ENCODE data around the gene TDRD12. TPM values are rescaled to one million over a fixed set of nuclear protein-coding genes. Genes with fewer than 3 reads are reported as not detected.

TDRD12 gene
- total and polyA plus RNA-seq, 2 donors (not counting 3 experiments of a cell fraction or from before 2014, with no cell fraction given), result 0.03 to 0.09 TPM

DNA sequence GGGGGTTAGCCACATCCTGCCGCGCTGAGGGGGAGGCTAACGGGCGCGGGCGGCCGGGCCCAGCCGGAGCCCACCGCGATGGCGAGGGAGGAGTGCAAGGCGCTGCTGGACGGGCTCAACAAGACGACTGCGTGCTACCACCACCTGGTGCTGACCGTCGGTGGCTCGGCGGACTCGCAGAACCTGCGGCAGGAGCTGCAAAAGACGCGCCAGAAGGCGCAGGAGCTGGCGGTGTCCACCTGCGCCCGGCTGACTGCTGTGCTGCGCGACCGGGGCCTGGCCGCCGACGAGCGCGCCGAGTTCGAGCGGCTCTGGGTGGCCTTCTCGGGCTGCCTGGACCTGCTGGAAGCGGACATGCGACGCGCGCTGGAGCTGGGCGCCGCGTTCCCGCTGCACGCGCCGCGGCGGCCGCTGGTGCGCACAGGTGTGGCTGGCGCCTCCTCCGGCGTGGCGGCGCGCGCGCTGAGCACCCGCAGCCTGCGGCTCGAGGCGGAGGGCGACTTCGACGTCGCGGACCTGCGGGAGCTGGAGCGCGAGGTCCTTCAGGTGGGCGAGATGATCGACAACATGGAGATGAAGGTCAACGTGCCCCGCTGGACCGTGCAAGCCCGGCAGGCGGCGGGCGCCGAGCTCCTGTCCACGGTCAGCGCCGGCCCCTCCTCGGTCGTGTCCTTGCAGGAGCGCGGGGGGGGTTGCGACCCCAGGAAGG, 43.2 kb upstream of the TDRD12 start:
- BruUV-seq (replicated peaks), result no TSS peak
- Histone ChIP-seq H3K27me3 (ENCODE audit: control insufficient read depth in 2 of 2, insufficient read depth in 2 of 2, low read length in 2 of 2) (peaks cover 16 to 24% of the 10 kb centered on the region in 2 experiments), H3K4me2 (ENCODE audit: insufficient read depth, low read length) (peak overlapping the region; percentile 67), H3K9ac (replicated peaks; ENCODE audit: extremely low read depth, insufficient read depth, low read length) (no peak overlapping the region), H3K79me2 (ENCODE audit: control insufficient read depth, insufficient read depth, low read length) (peaks cover 30% of the 10 kb centered on the region), H3K36me3 (ENCODE audit: control insufficient read depth in 2 of 2, extremely low read depth in 1 of 2, insufficient read depth in 2 of 2, low read length in 2 of 2) (no peaks in the 10 kb centered on the region), H3K9me3 (replicated peaks; ENCODE audit: control insufficient read depth, insufficient read depth, low read length) (no peaks in the 10 kb centered on the region), H4K20me1 (replicated peaks; ENCODE audit: control insufficient read depth, extremely low read depth, insufficient read depth, low read length) (no peaks in the 10 kb centered on the region), H3K9me1 (replicated peaks; ENCODE audit: control insufficient read depth, extremely low read depth, insufficient read depth, low read length) (no peaks in the 10 kb centered on the region), H2AFZ (ENCODE audit: low read depth, low read length) (peak overlapping the region; percentile 93), H3K4me1 (ENCODE audit: control insufficient read depth, extremely low read depth, insufficient read depth, low read length) (peaks cover 9% of the 10 kb centered on the region), H3K4me3 (replicated peaks in 1 of 3; ENCODE audit: insufficient read depth in 1 of 3, low read depth in 1 of 3, low read length in 3 of 3) (peak overlapping the region in 2 of 3 experiments; percentile 10 to 74), H3K27ac (ENCODE audit: insufficient read depth, low read depth, low read length) (no peak overlapping the region)
- peak; percentile 89 for TF ChIP-seq EZH2 (IDR thresholded peaks at IDR 0.05; ENCODE audit: borderline replicate concordance, low read depth, low read length, severe bottlenecking)
- TF ChIP-seq MYC (IDR thresholded peaks at IDR 0.05; ENCODE audit: low read depth, low read length), result no peak
- TF ChIP-seq, protein P1, sequence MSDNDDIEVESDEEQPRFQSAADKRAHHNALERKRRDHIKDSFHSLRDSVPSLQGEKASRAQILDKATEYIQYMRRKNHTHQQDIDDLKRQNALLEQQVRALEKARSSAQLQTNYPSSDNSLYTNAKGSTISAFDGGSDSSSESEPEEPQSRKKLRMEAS (IDR thresholded peaks at IDR 0.05; ENCODE audit: insufficient read depth, insufficient read length), result no peak
- FAIRE-seq (no peak), DNase-seq (ENCODE audit: low read depth, low spot score) (peak; percentile 12)
- dilution Hi-C loops (cut with MboI; ENCODE audit: extremely low pct_ligation_motif_present, low sequenced_read_pairs) (no loop called here), intact Hi-C loops (cut with micrococcal nuclease) (loop anchor here (5.0 kb wide), 2 partner anchors 296 to 1496 kb away; partner anchors contain the start of genes CEP89, FAAP24 and LSM14A)
- POLR2A ChIA-PET, result no interaction called here
- CTCF ChIA-PET, result interaction anchor here (0.9 to 2.0 kb wide), 3 partner anchors 14 to 77 kb away, joined by 3 to 7 read pairs (median 3); partner anchors contain the start of gene NUDT19

DNA sequence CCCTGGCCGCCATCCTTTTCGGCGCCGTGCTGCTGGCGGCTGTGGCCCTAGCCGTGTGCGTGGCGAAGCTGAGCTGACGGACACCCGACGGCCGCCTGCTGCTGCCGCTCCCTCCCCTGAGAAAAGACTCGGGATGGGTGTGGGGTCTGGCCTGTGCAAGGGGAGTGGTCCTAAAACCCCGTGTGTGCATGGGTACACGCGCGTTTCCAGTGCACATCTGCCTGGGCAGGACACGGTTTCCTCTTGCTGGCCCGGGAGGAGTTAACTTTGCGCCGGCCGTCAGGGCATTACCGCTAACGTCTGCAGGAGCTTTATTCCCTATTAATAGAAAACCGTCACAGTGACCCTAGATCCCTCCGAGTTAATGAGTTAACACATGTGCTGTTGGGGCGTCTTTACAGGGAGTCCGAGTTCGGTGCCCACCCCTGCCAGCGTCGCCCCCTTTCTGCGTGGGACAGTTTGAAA, 42.6 kb upstream of the TDRD12 start:
- H3K27me3 ChIP-seq (ENCODE audit: control insufficient read depth in 2 of 2, insufficient read depth in 2 of 2, low read length in 2 of 2), result peaks cover 16 to 25% of the 10 kb centered on the region in 2 experiments
- H3K4me3 ChIP-seq (replicated peaks in 1 of 3; ENCODE audit: insufficient read depth in 1 of 3, low read depth in 1 of 3, low read length in 3 of 3), result no peak overlapping the region
- H3K9me1 ChIP-seq (replicated peaks; ENCODE audit: control insufficient read depth, extremely low read depth, insufficient read depth, low read length), result no peaks in the 10 kb centered on the region
- FAIRE-seq (no peak), DNase-seq (ENCODE audit: low read depth, low spot score) (no peak)
- no peaks in the 10 kb centered on the region for H3K36me3 ChIP-seq (ENCODE audit: control insufficient read depth in 2 of 2, extremely low read depth in 1 of 2, insufficient read depth in 2 of 2, low read length in 2 of 2)
- H3K79me2 ChIP-seq (ENCODE audit: control insufficient read depth, insufficient read depth, low read length), result peaks cover 27% of the 10 kb centered on the region
- no peak overlapping the region for H3K4me2 ChIP-seq (ENCODE audit: insufficient read depth, low read length)
- ChIA-PET CTCF (no interaction called here), POLR2A (no interaction called here)
- intact Hi-C loops (cut with micrococcal nuclease), result loop anchor here (5.0 kb wide), 2 partner anchors 295 to 1495 kb away; partner anchors contain the start of genes CEP89, FAAP24 and LSM14A
- no peaks in the 10 kb centered on the region for H3K9me3 ChIP-seq (replicated peaks; ENCODE audit: control insufficient read depth, insufficient read depth, low read length)
- H3K9ac ChIP-seq (replicated peaks; ENCODE audit: extremely low read depth, insufficient read depth, low read length), result no peak overlapping the region
- peaks cover 9% of the 10 kb centered on the region for H3K4me1 ChIP-seq (ENCODE audit: control insufficient read depth, extremely low read depth, insufficient read depth, low read length)
- dilution Hi-C loops (cut with MboI; ENCODE audit: extremely low pct_ligation_motif_present, low sequenced_read_pairs), result no loop called here
- BruUV-seq (replicated peaks), result no TSS peak
- no peak for TF ChIP-seq POLR2AphosphoS5 (IDR thresholded peaks at IDR 0.05; ENCODE audit: insufficient read depth, low read depth, low read length)
- TF ChIP-seq EZH2 (IDR thresholded peaks at IDR 0.05; ENCODE audit: borderline replicate concordance, low read depth, low read length, severe bottlenecking), result peak; percentile 52
- TF ChIP-seq GATA2 (IDR thresholded peaks at IDR 0.05; ENCODE audit: insufficient read depth, insufficient read length, low read depth, low read length), result no peak
- TF ChIP-seq FOS (IDR thresholded peaks at IDR 0.05; ENCODE audit: borderline replicate concordance, insufficient read depth, low read length), result no peak
- H2AFZ ChIP-seq (ENCODE audit: low read depth, low read length), result peak overlapping the region; percentile 93
- no peaks in the 10 kb centered on the region for H4K20me1 ChIP-seq (replicated peaks; ENCODE audit: control insufficient read depth, extremely low read depth, insufficient read depth, low read length)
- H3K27ac ChIP-seq (ENCODE audit: insufficient read depth, low read depth, low read length), result no peak overlapping the region
